Loucy (cell line): ENCODE results near the gene PPARG.

Experiments used
- EZH2phosphoT487 ChIP-seq: fragments of 200-600 bp; IDR thresholded peaks from 2 replicates; pipeline ENCODE4 v1.6.1; 2018; ENCODE audit warnings: antibody characterized with exemption, mild to moderate bottlenecking, moderate library complexity, borderline replicate concordance
- TF ChIP-seq, protein P1 (sequence below): fragments of 200-600 bp; sonication (generic); conservative IDR thresholded peaks from 2 replicates; pipeline ENCODE4 v1.5.1; 2014; ENCODE audit warnings: mild to moderate bottlenecking, antibody characterized with exemption, low read length

DNA sequence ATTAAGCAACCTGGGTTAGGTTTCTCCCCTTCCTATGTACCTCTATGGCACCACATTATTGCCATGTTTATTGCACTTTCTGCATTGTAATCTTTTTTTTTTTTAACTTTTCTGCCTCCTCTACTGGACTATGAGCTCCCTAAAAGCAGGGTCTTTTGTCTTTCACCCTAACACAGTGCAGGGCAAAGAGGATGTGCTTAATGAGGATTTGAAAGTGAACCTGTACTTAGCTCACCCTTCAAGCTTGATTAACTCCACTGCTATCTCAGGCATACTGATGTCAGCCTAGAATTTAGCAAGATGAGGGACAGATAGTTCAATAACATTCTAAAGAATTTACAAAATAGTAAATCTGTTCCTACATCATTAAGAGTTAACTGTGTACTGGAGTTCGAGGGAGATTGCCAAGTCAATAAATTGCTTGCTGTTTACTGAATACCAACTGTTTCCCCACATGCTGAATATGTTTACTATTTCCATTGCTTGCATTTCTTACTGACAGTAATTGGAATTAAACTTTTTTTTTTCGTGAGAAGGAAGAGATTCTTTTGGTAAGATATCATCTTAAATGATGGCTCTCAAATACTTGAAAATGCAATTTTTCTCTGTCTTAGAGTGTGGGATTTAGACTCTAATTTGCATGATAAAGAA lies 15.7 kb upstream of the PPARG start:
- TF ChIP-seq, protein P1, sequence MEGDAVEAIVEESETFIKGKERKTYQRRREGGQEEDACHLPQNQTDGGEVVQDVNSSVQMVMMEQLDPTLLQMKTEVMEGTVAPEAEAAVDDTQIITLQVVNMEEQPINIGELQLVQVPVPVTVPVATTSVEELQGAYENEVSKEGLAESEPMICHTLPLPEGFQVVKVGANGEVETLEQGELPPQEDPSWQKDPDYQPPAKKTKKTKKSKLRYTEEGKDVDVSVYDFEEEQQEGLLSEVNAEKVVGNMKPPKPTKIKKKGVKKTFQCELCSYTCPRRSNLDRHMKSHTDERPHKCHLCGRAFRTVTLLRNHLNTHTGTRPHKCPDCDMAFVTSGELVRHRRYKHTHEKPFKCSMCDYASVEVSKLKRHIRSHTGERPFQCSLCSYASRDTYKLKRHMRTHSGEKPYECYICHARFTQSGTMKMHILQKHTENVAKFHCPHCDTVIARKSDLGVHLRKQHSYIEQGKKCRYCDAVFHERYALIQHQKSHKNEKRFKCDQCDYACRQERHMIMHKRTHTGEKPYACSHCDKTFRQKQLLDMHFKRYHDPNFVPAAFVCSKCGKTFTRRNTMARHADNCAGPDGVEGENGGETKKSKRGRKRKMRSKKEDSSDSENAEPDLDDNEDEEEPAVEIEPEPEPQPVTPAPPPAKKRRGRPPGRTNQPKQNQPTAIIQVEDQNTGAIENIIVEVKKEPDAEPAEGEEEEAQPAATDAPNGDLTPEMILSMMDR, result no peak
- no peak for TF ChIP-seq EZH2phosphoT487
